Stimulated activated CD4-positive, alpha-beta T cell treated with anti-CD3 and anti-CD28 coated beads, Interleukin-1b, Interleukin-23, amount 100 ng/mL, for 1 hour (primary cell): ENCODE measurements around the gene NLRP5.
"Not testable (repeated sequence)": the region's sequence is repeated elsewhere in the genome, so short reads cannot be mapped to it uniquely, and the experiment has no call there.

Source experiments
- DNase-seq, 2 donors: peaks; one replicate each; pipeline ENCODE4 v3.0.0-alpha.2; 2020; ENCODE audit warnings: low read depth in 2 of 2

Gene NLRP5

GRCh38 chr19:56076498-56076897, 89.9 kb downstream of the NLRP5 start:
- no peak for DNase-seq

- DNase-seq: no peak
These were observed 93.0 kb downstream of the NLRP5 start for GRCh38 chr19:56079609-56080008.

- DNase-seq: peak; percentile 24 to 55
These were observed 94.3 kb downstream of the NLRP5 start for GRCh38 chr19:56080669-56081401.

DNA sequence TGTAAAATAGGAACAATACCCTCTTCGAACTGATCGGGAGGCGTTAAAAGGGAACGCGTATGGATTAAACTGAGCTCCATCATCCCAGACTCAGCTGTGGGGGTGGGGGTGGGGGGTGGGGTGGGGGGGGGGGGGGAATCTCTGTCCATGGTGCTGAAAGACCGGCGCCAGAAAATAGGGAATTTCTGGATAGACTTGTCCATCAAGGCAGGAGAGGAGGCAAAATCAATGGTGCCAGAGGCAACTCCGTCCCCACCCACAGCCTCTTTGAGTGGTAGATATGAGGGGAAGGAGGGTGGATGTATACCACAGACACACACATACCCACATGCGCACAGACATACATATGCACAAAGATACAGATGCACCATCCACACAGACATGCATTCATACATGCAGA, 97.1 kb downstream of the NLRP5 start:
- DNase-seq: no peak

- no peak for DNase-seq
These were observed 98.4 kb downstream of the NLRP5 start for GRCh38 chr19:56084835-56085536.

GRCh38 chr19:56085571-56086275, 99.1 kb downstream of the NLRP5 start:
- DNase-seq: no peak

GRCh38 chr19:56086671-56087430, 100.3 kb downstream of the NLRP5 start:
- no peak for DNase-seq

DNA sequence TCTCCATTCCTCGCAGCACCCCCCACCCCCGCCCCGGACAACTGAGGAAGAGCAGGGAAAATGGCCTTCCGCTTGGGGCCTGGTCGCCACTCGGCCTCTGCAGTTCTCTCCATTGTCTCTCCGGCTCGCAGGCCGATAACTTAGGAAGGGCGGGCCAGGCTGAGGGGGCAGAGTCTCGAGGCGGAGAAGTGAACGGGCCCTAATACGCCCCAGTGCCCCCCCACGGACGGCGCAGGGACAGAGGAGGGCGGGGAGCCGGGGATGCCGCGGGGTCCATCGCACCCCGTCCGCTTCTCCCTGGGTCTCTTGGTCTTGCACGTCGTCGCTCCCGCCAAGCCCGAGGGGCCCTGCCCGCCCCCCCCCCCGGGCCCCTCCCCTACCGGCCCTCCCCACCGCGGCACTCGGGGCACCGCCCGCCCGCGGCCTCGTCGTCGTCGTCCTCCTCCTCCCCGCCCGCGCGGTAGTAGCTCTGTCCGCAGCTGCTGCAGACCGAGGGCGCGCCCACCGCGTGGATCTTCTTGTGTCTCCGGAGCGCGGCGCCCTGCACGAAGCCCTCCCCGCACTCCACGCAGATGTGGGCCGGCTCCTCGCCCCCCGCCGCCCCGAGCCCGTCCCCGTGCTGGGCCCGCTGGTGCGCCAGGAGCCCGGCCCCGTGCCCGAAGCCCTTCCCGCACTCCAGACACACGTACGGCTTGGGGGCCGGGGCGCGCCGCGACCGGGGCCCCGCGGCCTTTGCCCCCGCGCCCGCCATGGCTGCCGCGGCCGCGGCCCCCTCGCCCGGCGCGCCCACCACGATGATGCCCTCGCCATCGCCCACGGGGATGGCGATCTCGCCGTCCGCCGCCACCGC, 101.3 kb downstream of the NLRP5 start:
- DNase-seq: no peak

DNA sequence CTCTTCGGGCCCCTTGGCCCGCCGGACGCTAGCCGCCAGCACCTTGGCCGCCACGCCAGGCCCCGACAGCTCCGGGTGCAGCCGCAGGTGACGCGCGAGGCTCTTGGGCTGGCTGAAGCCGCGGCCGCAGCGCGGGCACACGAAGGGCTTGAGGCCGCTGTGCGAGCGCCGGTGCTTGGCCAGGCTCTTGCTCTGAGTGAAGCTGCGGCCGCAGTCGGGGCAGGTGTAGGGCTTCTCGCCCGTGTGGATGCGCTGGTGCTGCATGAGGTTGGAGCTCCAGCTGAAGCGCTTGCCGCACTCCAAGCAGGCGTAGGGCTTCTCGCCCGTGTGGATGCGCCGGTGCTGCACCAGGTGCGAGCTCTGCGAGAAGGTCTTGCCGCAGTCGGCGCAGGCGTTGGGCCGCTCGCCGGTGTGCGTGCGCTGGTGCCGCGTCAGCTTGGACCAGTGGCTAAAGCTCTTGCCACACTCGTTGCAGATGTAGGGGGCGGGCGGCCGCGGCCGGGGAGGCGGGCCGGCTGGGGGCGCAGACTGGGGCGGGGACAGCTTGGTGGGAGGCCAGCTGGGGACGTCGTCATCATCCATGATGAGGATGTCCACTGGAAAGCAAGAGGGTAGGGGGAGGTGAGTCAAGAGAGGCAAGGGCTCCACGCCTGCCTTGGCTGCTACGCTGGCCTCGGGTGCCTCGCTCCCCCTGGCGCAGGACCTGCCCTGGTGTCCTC, 102.1 kb downstream of the NLRP5 start:
- no peak for DNase-seq

- DNase-seq: no peak
These were observed 102.8 kb downstream of the NLRP5 start for GRCh38 chr19:56089344-56089743.

- DNase-seq: no peak
These were observed 104.5 kb downstream of the NLRP5 start for GRCh38 chr19:56091066-56091490.

- no peak for DNase-seq
These were observed 105.4 kb downstream of the NLRP5 start for GRCh38 chr19:56091751-56092546.

- no peak for DNase-seq
These were observed 106.4 kb downstream of the NLRP5 start for GRCh38 chr19:56092685-56093631.

DNA sequence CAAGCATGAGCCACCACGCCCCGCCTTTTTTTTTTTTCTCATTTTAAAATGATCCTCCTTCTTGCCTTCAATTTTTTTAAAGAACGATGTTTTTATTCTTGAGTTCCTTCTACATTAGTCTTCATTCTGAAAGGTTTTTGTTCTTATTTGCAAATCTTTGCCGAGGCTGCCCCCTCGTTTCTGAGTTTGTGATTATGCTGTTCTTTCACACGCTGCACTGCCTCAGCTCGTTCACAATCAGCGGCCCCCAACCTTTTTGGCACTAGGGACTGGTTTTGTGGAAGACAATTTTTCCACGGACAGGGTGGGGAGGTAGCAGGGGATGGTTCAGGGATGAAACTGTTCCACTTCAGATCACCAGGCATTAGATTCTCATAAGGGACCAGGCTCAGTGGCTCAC, 107.9 kb downstream of the NLRP5 start:
- DNase-seq: no peak

- DNase-seq: no peak
These were observed 110.1 kb downstream of the NLRP5 start for GRCh38 chr19:56096665-56097064.

DNA sequence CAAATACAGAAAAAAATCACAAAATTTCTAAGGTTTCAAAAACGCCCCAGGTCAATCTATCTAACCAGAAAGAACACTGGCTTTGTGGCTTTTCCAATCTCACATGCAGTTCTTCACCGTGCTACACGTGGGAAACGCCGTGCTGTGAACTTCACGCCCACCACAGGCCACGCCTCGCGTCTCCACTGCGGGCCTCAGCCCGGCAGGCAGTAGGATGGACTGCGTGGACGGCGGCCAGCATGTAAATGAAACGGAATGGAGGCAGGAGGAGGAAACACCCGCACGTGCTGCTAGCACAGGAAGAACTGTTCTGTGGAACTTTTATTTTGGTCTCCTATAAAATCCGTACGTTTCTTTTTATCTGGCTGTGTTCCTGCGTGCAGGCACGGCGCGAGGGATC, 110.7 kb downstream of the NLRP5 start:
- no peak for DNase-seq

DNA sequence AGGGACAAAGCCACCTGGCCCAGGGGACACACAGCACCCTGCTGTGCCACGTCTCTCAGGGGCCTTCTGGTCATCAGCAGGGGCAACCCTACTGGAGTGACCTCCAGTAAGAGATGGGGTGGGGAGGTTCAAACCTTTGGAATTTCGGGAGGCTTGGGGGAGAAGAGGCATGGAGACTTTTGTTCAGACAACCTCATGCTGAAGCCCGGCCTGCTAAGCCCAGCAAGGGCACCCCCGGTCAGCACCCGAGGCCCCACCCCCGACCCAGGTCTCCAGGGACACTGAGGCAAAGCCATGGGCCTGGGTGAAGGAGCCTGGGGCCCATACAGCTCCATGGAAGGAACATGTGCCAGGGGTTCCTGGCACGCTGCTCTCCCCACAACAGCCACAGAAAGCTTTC, 111.2 kb downstream of the NLRP5 start:
- no peak for DNase-seq

- not testable (repeated sequence) for DNase-seq
These were observed 111.7 kb downstream of the NLRP5 start for GRCh38 chr19:56098237-56098636.
